Prostate gland (tissue), 2 donors: ENCODE results near the gene MDFIC2. TPM values are rescaled to one million over a fixed set of nuclear protein-coding genes. Genes with fewer than 3 reads are reported as not detected.

Experiments used
- DNase-seq: peaks from one replicate; pipeline ENCODE4 v3.0.0-alpha.2; 2019; ENCODE audit warnings: low spot score
- H3K27ac ChIP-seq, 2 donors: fragments of 200-600 bp; sonication (generic); 2 replicates each; pipeline ENCODE4 v1.5.1; 2017 to 2019
- H3K27me3 ChIP-seq: fragments of 200-600 bp; sonication (generic); replicated peaks from 2 replicates; pipeline ENCODE4 v1.5.1; 2019; ENCODE audit not compliant: insufficient read depth
- H3K36me3 ChIP-seq, 2 donors: fragments of 200-600 bp; sonication (generic); 1 replicate in 1 of 2; 2 replicates in 1 of 2; pipeline versions ENCODE4 v1.5.1 to v1.8.1; 2017 to 2019
- H3K4me1 ChIP-seq: fragments of 200-600 bp; sonication (generic); replicated peaks from 2 replicates; pipeline ENCODE4 v1.5.1; 2019
- H3K4me3 ChIP-seq, 2 donors: fragments of 200-600 bp; sonication (generic); 2 replicates each; pipeline ENCODE4 v1.5.1; 2017 to 2019
- H3K9me3 ChIP-seq: fragments of 200-600 bp; sonication (generic); 2 replicates; pipeline ENCODE4 v1.5.1; 2017
- POLR2A ChIP-seq: fragments of 450-650 bp; IDR thresholded peaks from one replicate; pipeline ENCODE4 v1.6.1; 2016; ENCODE audit warnings: antibody characterized with exemption, mild to moderate bottlenecking
- POLR2AphosphoS5 ChIP-seq: sonication (generic); formaldehyde crosslinking; IDR thresholded peaks from one replicate; pipeline ENCODE4 v1.6.1; 2017; ENCODE audit warnings: antibody characterized with exemption
- WGBS: methylation state at CpG from one replicate; pipeline ENCODE4 v1.1.5; 2018; 5-methylcytosine and 5-hydroxymethylcytosine counted together
- intact Hi-C: fragments of 100-400 bp; cut with DNase I; formaldehyde crosslinking; loops from one replicate; pipeline ENCODE4 v1.14.2; 2022
- total RNA-seq, 2 donors: library from RNA; depleted of rRNA; stranded (reverse); fragments of >200 nt; gene quantifications; one replicate each; pipeline ENCODE4 v1.1.0, GENCODE V29; 2016
- TF ChIP-seq, protein P1 (sequence below), 4 experiments: fragments of 200-600 bp in 2 of 4; fragments of 450-650 bp in 2 of 4; sonication (generic) in 2 of 4; IDR thresholded peaks; 1 replicate in 3 of 4; 2 replicates in 1 of 4; pipeline ENCODE4 v1.5.1; 2016 to 2019; ENCODE audit warnings: antibody characterized with exemption in 4 of 4, mild to moderate bottlenecking in 2 of 4, moderate library complexity in 2 of 4

MDFIC2 gene
- total RNA-seq, 2 donors from 2014 or later = not detected

GRCh38 chr3:70248856-70249255 lies 63.6 kb downstream of the MDFIC2 start:
- Histone ChIP-seq H3K4me3 (no peak overlapping the region), H3K9me3 (no peaks in the 10 kb centered on the region), H3K27me3 (no peaks in the 10 kb centered on the region), H3K27ac (no peak overlapping the region), H3K4me1 (no peaks in the 10 kb centered on the region), H3K36me3 (no peaks in the 10 kb centered on the region)
- DNase-seq = no peak
- intact Hi-C loops = no loop called here
- 94% methylated on average over 4 of the region's 4 CpGs for whole genome bisulfite sequencing
- TF ChIP-seq, protein P1, sequence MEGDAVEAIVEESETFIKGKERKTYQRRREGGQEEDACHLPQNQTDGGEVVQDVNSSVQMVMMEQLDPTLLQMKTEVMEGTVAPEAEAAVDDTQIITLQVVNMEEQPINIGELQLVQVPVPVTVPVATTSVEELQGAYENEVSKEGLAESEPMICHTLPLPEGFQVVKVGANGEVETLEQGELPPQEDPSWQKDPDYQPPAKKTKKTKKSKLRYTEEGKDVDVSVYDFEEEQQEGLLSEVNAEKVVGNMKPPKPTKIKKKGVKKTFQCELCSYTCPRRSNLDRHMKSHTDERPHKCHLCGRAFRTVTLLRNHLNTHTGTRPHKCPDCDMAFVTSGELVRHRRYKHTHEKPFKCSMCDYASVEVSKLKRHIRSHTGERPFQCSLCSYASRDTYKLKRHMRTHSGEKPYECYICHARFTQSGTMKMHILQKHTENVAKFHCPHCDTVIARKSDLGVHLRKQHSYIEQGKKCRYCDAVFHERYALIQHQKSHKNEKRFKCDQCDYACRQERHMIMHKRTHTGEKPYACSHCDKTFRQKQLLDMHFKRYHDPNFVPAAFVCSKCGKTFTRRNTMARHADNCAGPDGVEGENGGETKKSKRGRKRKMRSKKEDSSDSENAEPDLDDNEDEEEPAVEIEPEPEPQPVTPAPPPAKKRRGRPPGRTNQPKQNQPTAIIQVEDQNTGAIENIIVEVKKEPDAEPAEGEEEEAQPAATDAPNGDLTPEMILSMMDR (IDR thresholded peaks at IDR 0.05) = no peak
- TF ChIP-seq POLR2AphosphoS5 (no peak), POLR2A (no peak)

DNA sequence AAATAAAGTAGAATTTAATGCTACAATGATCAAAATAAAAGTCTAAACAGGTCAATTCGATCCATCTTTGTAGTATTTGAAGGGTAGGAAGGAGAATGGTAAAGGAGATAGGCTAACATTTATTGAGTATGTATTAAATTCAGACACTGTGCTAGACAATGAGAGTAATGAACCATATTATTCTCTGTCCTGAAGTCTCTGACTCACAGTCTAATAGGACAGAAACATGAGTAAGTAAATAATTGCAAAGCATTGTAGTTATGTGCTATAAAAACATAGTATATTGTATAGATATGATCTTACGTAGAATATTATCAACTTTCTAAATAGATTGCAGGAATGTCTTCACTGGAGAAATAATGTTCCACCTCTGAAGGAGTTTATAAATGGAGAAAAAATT lies 64.5 kb downstream of the MDFIC2 start:
- no peak for DNase-seq
- WGBS = 81% methylated on average over 2 of the region's 2 CpGs
- Histone ChIP-seq H3K27me3 (no peaks in the 10 kb centered on the region), H3K4me3 (no peak overlapping the region), H3K27ac (no peak overlapping the region), H3K4me1 (no peaks in the 10 kb centered on the region), H3K36me3 (no peaks in the 10 kb centered on the region), H3K9me3 (no peaks in the 10 kb centered on the region)
- intact Hi-C loops = no loop called here
- TF ChIP-seq, protein P1 (IDR thresholded peaks at IDR 0.05) = no peak
- TF ChIP-seq POLR2A = no peak
- no peak for TF ChIP-seq POLR2AphosphoS5

- no peaks in the 10 kb centered on the region for H3K9me3 ChIP-seq
- no peaks in the 10 kb centered on the region for H3K4me1 ChIP-seq
- 81% methylated on average over 4 of the region's 4 CpGs for WGBS
- intact Hi-C loops = no loop called here
- H3K4me3 ChIP-seq = no peak overlapping the region
- H3K27me3 ChIP-seq = no peaks in the 10 kb centered on the region
- H3K27ac ChIP-seq = no peak overlapping the region
- no peaks in the 10 kb centered on the region for H3K36me3 ChIP-seq
- no peak for DNase-seq
- TF ChIP-seq POLR2A (no peak), POLR2AphosphoS5 (no peak)
- TF ChIP-seq, protein P1 (IDR thresholded peaks at IDR 0.05) = no peak
Measured at GRCh38 chr3:70245746-70246525, 66.5 kb downstream of the MDFIC2 start.

- H3K9me3 ChIP-seq = no peaks in the 10 kb centered on the region
- H3K27ac ChIP-seq = no peak overlapping the region
- H3K4me1 ChIP-seq = no peaks in the 10 kb centered on the region
- 93% methylated on average over 2 of the region's 2 CpGs for WGBS
- TF ChIP-seq, protein P1 (IDR thresholded peaks at IDR 0.05) = no peak
- TF ChIP-seq POLR2A = no peak
- TF ChIP-seq POLR2AphosphoS5 = no peak
- no peaks in the 10 kb centered on the region for H3K27me3 ChIP-seq
- no peak for DNase-seq
- no peak overlapping the region for H3K4me3 ChIP-seq
- intact Hi-C loops = no loop called here
- no peaks in the 10 kb centered on the region for H3K36me3 ChIP-seq
Measured at GRCh38 chr3:70244422-70244821, 68.0 kb downstream of the MDFIC2 start.

DNA sequence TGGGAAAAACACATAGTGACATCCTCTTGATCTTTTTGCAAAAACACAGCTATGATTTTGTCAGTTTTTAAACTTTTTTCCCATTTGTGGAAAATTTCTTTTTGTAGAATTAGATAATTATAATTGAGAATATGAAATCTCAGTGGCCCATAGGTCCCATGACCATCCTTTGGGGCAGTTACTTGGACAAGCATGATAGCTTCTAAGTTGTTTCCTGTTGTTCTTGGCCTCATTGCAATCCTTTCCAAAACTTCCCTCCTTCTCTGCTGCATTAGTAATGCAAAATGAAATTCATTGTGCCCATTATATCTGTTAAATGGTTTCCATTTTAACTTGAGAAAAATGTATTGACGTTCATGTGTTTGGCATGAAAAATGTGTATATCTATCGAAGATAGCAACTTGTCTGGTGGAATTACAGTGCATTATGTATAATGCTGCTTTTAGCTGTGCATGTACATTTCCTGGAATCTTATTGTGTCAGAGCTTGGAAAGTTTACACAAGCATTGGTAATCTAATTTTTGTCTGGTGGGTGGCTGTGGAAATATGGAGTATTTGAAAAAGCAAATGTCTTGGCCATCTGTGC lies 70.0 kb downstream of the MDFIC2 start:
- TF ChIP-seq POLR2AphosphoS5 (no peak), POLR2A (no peak)
- TF ChIP-seq, protein P1 (IDR thresholded peaks at IDR 0.05) = no peak
- Histone ChIP-seq H3K27ac (no peak overlapping the region), H3K4me1 (no peaks in the 10 kb centered on the region), H3K9me3 (no peaks in the 10 kb centered on the region), H3K4me3 (no peak overlapping the region), H3K27me3 (no peaks in the 10 kb centered on the region), H3K36me3 (no peaks in the 10 kb centered on the region)
- 80% methylated on average over 2 of the region's 2 CpGs for WGBS
- no peak for DNase-seq
- intact Hi-C loops = no loop called here
